ENCODE results near the gene GRM4. TPM values are rescaled to one million over a fixed set of nuclear protein-coding genes. Genes with fewer than 3 reads are reported as not detected.

GRM4 gene
- total RNA-seq, 1 experiment from 2014 or later = 5.6 TPM

GRCh38 chr6:34084591-34085290 lies 61.1 kb downstream of the GRM4 start:
- Histone ChIP-seq H2BK12ac (ENCODE audit: insufficient read length, low read depth, low read length) (no peak overlapping the region), H2AFZ (ENCODE audit: low read length) (no peak overlapping the region), H3K18ac (ENCODE audit: insufficient read length, low read depth, low read length) (no peak overlapping the region), H3K14ac (ENCODE audit: insufficient read depth, low read length) (no peak overlapping the region; the same call in 1 of the 2 replicates), H3K23me2 (ENCODE audit: insufficient read length, low read depth, low read length, poor library complexity, severe bottlenecking) (no peaks in the 10 kb centered on the region), H4K91ac (ENCODE audit: insufficient read length, low read depth, low read length) (no peak overlapping the region), H3K79me1 (ENCODE audit: insufficient read depth, low read depth, low read length, poor library complexity, severe bottlenecking) (no peaks in the 10 kb centered on the region), H3K9me3 (ENCODE audit: control insufficient read depth, low read depth, low read length) (no peaks in the 10 kb centered on the region), H3K27me3 (ENCODE audit: insufficient read depth, low read length) (no peaks in the 10 kb centered on the region), H3K23ac (ENCODE audit: insufficient read length, low read depth, low read length) (no peak overlapping the region), H2BK120ac (ENCODE audit: low read depth, low read length, poor library complexity, severe bottlenecking) (no peak overlapping the region), H2AK5ac (ENCODE audit: insufficient read length, low read length) (no peak overlapping the region), H3K4me2 (ENCODE audit: insufficient read depth, insufficient read length, low read length) (no peak overlapping the region), H3K4me1 (ENCODE audit: insufficient read depth, low read length) (peaks cover 2% of the 10 kb centered on the region; the same call in 1 of the 2 replicates), H3K79me2 (ENCODE audit: insufficient read depth, low read length) (no peaks in the 10 kb centered on the region), H4K20me1 (ENCODE audit: control insufficient read depth, insufficient read depth, insufficient read length) (no peaks in the 10 kb centered on the region), H3T11ph (ENCODE audit: low read length) (no peak overlapping the region), H3K27ac (ENCODE audit: insufficient read length, low read depth, low read length) (no peak overlapping the region), H4K5ac (ENCODE audit: insufficient read length, low read depth, low read length) (no peak overlapping the region), H2BK5ac (ENCODE audit: insufficient read length, low read length) (no peak overlapping the region), H3K9ac (ENCODE audit: extremely low read depth, insufficient read length, low read length) (no peak overlapping the region), H3K56ac (ENCODE audit: insufficient read length, low read depth, low read length) (no peak overlapping the region), H4K8ac (replicated peaks; ENCODE audit: insufficient read length, low read depth, low read length) (no peak overlapping the region), H2BK15ac (ENCODE audit: low read depth, low read length) (no peak overlapping the region), H2BK20ac (ENCODE audit: low read depth, low read length, poor library complexity, severe bottlenecking) (no peak overlapping the region), H3K4ac (ENCODE audit: low read depth, low read length) (no peak overlapping the region)
- Mint-ChIP-seq H3K9me3 (no peaks in the 10 kb centered on the region), H3K27ac (peak overlapping the region; percentile 11 to 77 (median 15); a peak in 3 of 7 replicates), H3K4me3 (no peak overlapping the region), H3K4me1 (peaks cover 12 to 22% of the 10 kb centered on the region in 2 experiments), H3K27me3 (ENCODE audit: low read depth) (peaks cover 2% of the 10 kb centered on the region; the same call in 1 of the 2 replicates), H3K36me3 (ENCODE audit: insufficient read depth in 1 of 3, low read depth in 3 of 3) (peaks cover 0 to 1% (median 0%) of the 10 kb centered on the region in 3 experiments; a peak in 2 of 7 replicates)
- DNase-seq = no peak
- no CpG with 5 or more reads among the region's 13 CpGs for WGBS (ENCODE audit: extremely low coverage, insufficient read length, low lambda C conversion rate)
- TF ChIP-seq CTCF (conservative IDR thresholded peaks at IDR 0.05) = no peak

All from H9 (cell line).